Kasumi-1 (cell line): ENCODE results near the gene PRDM7.
A peak's percentile ranks its signal among the peaks of the same experiment; 100 is the strongest.
"Not testable (repeated sequence)": the region's sequence is repeated elsewhere in the genome, so short reads cannot be mapped to it uniquely, and the experiment has no call there.

ENCODE experiments used
- DNase-seq, 2 experiments: peaks; one replicate each; lab custom pipeline; 2025; lab: John Stamatoyannopoulos, UW

PRDM7 gene

GRCh38 chr16:90077240-90077756 is at the start of gene PRDM7:
TSS of gene PRDM7 (minus strand) at chr16:90077331. CDS start at chr16:90075910, 1,421 bp downstream.
- peak; percentile 96 to 97 for DNase-seq

GRCh38 chr16:90121846-90122245 is 44.7 kb upstream of the PRDM7 start:
- DNase-seq: not testable (repeated sequence)

DNA sequence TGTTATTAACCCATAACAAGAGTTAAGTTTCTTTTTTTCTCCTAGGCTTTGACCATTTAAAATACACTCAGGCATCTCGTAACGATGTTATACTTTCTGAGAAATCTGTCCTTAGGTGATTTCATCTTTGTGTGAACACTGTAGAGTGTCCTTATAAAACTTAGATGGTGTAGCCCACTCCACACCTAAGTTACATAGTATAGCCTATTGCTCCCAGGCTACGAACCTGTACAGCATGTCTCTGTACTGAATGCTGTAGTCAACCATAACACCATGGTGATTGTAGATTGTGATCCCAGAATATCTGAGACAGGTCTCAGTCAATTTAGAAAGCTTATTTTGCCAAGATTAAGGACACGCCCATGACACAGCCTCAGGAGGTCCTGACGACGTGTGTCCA is 30.5 kb upstream of the PRDM7 start:
- not testable (repeated sequence) for DNase-seq

- not testable (repeated sequence) for DNase-seq
Observed at GRCh38 chr16:90107060-90107459, 29.9 kb upstream of the PRDM7 start.

- not testable (repeated sequence) for DNase-seq
Observed at GRCh38 chr16:90106271-90106670, 29.1 kb upstream of the PRDM7 start.

DNA sequence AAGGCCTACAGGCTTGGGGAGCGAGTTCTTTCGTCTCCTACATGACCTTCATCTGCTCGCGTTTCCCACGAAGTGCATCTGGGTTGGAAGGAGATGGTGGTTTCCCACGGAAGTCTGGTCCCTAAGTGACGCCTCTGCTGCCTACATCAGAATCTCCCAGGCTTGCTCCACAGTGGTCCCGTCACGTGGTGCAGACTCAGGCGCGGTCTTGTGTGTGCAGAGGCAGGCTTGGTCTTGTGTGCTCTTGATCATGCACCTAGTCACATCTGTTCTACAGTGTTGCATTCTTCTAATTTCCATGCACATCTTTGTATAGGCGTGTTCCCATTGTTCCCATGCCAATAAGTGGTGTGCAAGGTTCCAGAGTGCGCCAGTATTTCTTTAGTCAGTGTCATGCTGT is 27.6 kb upstream of the PRDM7 start:
- not testable (repeated sequence) for DNase-seq

DNA sequence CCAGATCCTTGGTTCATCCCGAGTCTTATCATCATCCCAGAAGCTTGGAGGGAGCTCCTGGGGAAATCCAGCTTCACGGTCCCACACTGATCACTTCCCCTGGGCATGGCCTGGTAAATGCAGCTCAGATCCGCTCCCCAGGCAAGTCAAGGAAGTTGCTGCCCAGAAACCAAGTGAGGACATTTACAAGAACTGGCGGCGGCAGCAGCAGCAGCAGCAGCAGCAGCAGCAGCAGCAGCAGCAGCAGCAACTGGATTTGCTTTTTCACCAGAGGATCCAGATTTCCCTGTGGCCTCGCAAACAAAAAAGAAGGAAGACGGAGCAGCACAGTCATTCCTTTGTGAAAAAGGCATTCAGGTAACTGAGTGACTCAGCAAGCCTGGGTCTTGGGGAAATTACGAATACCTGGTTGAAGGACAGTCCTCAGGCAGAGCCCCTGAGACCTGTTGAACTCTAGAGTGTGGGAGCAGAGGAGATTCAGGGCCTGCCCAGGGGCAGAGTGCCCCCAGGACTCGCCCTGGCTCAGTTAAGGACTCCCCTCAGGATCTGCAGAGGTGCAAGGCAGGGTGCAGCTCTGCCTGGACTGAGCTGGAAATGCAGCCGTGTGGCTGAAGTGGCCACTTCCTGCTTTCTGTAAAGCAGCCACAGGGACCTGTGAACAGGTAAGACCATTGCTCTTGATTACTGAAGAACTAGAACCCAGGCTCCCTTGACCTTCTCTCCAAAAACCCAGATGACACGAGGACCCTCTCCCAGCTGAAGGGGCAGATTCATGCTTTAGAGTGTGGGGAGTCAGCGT is 25.2 kb upstream of the PRDM7 start:
- not testable (repeated sequence) for DNase-seq

- not testable (repeated sequence) for DNase-seq
Observed at GRCh38 chr16:90101332-90101731, 24.2 kb upstream of the PRDM7 start.

DNA sequence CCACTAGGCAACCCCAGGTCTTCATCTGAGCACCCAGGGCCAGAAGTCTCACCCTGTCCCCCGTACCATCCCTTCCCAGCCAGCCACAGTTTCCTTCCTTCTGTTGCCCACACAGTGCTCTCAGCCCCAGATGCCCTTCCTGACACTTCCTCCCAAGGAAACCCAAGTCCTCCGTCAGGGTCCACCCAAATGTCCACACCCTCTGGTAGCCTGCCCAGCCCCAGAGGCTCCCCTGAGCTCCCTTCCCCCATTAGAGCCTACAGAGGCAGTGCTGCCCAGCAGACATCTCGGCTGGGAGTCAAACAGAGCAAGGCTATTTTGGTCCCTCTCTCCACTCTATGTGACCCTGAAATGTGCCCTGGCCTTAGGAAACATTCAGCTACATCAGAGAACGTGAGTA is 23.7 kb upstream of the PRDM7 start:
- DNase-seq: not testable (repeated sequence)

GRCh38 chr16:90100229-90100628 is 23.1 kb upstream of the PRDM7 start:
- DNase-seq: not testable (repeated sequence)

DNA sequence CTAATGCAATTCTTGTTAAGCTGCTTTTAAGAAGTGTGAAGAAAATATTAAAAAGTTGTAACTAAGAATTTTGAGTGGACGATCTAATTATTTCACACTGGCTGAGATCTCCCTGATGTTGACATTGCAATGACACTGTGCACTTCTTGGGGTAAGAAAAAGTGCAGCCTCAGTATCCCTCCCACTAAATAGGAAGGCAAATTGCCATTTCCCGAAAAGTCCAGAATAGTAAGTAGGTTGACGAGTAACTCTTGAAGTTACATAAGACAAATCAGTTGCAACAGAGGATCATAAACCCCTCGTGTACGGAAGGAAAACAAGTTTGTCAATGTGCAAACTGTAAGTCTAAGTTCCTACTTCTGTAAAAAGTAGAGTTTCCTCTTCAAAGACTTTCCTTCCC is 21.8 kb upstream of the PRDM7 start:
- DNase-seq: not testable (repeated sequence)

DNA sequence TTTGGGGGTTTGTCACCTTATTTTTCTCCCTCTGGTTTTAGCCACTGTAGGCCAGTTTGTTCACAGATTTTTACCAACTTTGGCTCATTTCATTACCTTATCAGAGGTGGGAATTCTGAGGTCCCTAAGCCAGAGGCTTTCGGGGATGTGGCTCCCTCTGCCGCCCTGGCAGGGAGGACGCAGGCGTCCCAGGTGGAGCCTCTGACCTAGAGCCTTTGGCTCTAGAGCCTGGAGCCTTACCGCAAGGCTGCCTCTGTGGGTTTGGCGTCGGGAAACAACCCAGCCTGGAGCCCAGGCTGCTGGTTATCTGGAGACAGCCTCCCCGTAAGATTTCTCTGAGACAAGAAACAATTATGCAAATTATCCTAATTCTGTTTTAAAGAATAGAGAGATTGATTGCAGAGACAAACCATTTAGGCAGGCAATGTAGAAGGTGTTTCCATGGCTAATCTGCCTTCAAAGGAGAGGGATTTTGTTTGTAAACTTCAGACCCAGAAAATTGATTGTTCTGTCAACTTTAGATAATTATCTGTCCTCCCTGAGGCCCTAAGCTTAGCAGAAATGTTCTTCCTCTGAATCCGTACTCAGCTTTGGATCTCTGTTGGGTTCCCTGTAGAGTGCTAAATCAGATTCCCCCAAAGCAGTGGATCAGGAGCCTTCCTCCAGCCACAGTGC is 20.0 kb upstream of the PRDM7 start:
- not testable (repeated sequence) for DNase-seq

- not testable (repeated sequence) for DNase-seq
Observed at GRCh38 chr16:90094791-90095190, 17.7 kb upstream of the PRDM7 start.

- DNase-seq: not testable (repeated sequence)
Observed at GRCh38 chr16:90094296-90094695, 17.2 kb upstream of the PRDM7 start.

- DNase-seq: not testable (repeated sequence)
Observed at GRCh38 chr16:90093799-90094198, 16.7 kb upstream of the PRDM7 start.

DNA sequence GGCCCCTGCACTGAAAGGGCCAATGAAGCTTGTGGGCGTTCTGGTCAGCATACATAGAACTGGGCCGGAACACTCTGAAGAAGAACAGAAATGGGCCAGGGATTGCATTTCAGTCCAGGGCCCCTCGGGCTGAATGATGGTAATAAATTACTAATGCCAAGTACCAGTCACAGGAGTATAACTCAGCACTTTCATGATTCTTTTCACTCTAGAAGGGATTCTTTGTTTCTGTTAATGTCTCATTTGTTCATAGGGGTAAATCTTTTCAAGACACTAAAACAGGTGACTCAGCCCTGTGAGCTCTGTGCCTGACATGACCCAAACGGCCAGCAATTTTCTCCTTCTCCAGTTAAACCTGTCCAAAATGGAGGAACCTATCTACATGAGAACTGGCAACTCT is 15.7 kb upstream of the PRDM7 start:
- DNase-seq: not testable (repeated sequence)

- DNase-seq: no peak
Observed at GRCh38 chr16:90084215-90084950, 7.3 kb upstream of the PRDM7 start.

- DNase-seq: no peak
Observed at GRCh38 chr16:90083139-90083538, 6.0 kb upstream of the PRDM7 start.

GRCh38 chr16:90081606-90081970 is 4.5 kb upstream of the PRDM7 start:
- no peak for DNase-seq

DNA sequence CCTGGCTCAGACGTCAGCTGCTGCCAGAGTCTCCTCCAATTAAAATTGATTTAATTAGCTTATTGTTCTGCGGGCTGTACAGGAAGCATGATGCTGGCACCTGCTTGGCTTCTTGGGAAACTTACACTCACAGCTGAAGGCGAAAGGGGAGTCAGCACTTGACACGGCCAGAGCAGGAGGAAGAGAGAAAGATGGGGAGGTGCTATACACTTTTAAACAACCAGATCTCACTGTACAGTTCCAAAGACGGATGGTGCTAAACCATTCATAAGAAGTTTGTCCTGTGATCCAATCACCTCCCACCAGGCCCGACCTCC is 1.4 kb upstream of the PRDM7 start:
- no peak for DNase-seq

DNA sequence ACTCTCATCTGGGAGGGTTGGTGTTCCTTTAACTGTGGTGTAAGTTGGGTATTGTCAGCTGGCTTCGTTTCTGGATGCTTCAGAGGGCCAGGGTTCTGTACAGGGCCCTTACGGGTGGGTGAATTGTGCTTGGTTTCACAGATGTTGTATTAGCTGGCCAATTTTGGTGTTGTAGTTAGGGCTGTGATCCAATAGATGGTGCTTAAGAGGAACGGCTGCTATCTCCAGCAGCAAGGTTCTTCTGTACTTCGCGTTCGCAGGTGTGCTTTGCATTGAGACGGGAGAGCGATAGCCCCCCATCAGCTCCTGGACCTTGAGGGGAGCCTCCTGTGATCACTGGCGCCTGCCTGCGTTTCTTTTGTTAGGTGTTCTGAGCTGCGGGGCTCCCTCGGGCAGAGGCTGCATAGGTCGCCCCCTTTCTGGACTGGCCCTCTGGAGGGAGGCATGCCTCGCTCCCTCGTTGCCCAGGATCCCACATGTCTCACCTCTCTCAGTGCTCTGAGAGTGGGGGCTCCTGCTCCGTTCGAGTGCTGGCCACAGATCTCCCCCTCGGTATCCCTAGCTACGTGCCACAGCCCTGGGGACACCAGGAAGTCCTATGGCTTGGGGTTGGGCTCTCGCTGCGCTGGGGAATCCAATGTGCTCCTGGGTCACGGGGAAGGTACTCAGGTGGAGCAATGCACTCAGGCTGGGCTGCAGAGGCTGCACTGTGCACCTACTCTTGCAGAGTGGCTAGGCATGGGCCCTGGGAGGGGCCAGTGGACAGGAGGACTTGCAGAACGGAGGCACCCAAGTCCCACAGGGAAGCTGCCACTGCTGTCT is 837 bp upstream of the PRDM7 start:
- DNase-seq: peak; percentile 42 to 73
